T-helper 2 cell treated with Interferon-gamma antibody and Interleukin-4, amounts not matched to agents 100 ng/mL and 5 ng/mL, for 36 hours (primary cell): Measurements from ENCODE around the gene EXOC4. TPM values are rescaled to one million over a fixed set of nuclear protein-coding genes. Genes with fewer than 3 reads are reported as not detected.

Source experiments
- intact Hi-C: fragments of 100-400 bp; cut with micrococcal nuclease; formaldehyde crosslinking; loops from one replicate; pipeline ENCODE4 v1.15.1; 2023
- total RNA-seq: library from RNA; stranded (reverse); gene quantifications from 2 replicates; pipeline ENCODE4 v1.2.3, GENCODE V29; 2022

The EXOC4 gene
- total RNA-seq, 1 donor from 2014 or later, result 74.2 TPM

GRCh38 chr7:133662276-133662675 lies 409.4 kb downstream of the EXOC4 start:
- intact Hi-C loops, result no loop called here

- intact Hi-C loops, result no loop called here
These were observed 410.0 kb downstream of the EXOC4 start for GRCh38 chr7:133662830-133663229.

GRCh38 chr7:133664528-133664927 lies 411.6 kb downstream of the EXOC4 start:
- intact Hi-C loops, result no loop called here

GRCh38 chr7:133668296-133669060 lies 415.6 kb downstream of the EXOC4 start:
- intact Hi-C loops, result no loop called here

- intact Hi-C loops, result no loop called here
These were observed 416.2 kb downstream of the EXOC4 start for GRCh38 chr7:133669061-133669455.

- intact Hi-C loops, result no loop called here
These were observed 417.4 kb downstream of the EXOC4 start for GRCh38 chr7:133670250-133670649.

GRCh38 chr7:133672866-133673265 lies 420.0 kb downstream of the EXOC4 start:
- intact Hi-C loops, result no loop called here

GRCh38 chr7:133674079-133674763 lies 421.3 kb downstream of the EXOC4 start:
- intact Hi-C loops, result no loop called here

- intact Hi-C loops, result no loop called here
These were observed 422.8 kb downstream of the EXOC4 start for GRCh38 chr7:133675510-133676218.

- intact Hi-C loops, result no loop called here
These were observed 424.0 kb downstream of the EXOC4 start for GRCh38 chr7:133676805-133677370.

- intact Hi-C loops, result no loop called here
These were observed 425.4 kb downstream of the EXOC4 start for GRCh38 chr7:133678137-133678814.

GRCh38 chr7:133679977-133680376 lies 427.1 kb downstream of the EXOC4 start:
- intact Hi-C loops, result no loop called here

- intact Hi-C loops, result no loop called here
These were observed 428.7 kb downstream of the EXOC4 start for GRCh38 chr7:133681529-133681928.

- intact Hi-C loops, result no loop called here
These were observed 429.7 kb downstream of the EXOC4 start for GRCh38 chr7:133682364-133683181.

- intact Hi-C loops, result no loop called here
These were observed 430.2 kb downstream of the EXOC4 start for GRCh38 chr7:133683182-133683454.

- intact Hi-C loops, result no loop called here
These were observed 435.8 kb downstream of the EXOC4 start for GRCh38 chr7:133688483-133689239.

GRCh38 chr7:133690740-133691139 lies 437.9 kb downstream of the EXOC4 start:
- intact Hi-C loops, result no loop called here

GRCh38 chr7:133691727-133692610 lies 439.1 kb downstream of the EXOC4 start:
- intact Hi-C loops, result no loop called here

- intact Hi-C loops, result no loop called here
These were observed 440.4 kb downstream of the EXOC4 start for GRCh38 chr7:133693281-133693680.
